COLO829 (cell line): ENCODE measurements around the gene RITA1.

Experiments used
- DNase-seq: peaks from one replicate; pipeline ENCODE4 v3.0.0; 2012; ENCODE audit warnings: low spot score

RITA1 gene

GRCh38 chr12:113174461-113175384 lies 10.8 kb upstream of the RITA1 start:
- DNase-seq, result peak; percentile 78

DNA sequence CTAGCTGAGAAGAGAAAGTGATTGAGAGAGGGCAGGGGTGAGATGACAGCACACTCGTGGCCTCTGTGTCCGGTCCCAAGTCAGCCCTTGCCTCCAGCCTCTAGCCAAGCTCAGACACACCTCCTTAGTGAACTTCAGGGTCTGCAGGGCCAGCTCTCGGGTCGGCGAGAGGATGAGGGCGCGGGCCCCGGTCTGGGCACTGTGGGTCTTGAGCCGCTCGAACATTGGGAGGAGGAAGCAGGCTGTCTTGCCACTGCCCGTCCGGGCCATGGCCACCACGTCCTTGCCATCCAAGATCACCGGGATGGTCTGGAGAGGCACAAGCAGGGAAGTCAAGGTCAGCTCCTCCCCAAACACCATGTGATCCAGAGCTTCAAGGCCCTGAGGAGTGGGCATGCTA lies 6.5 kb upstream of the RITA1 start:
- no peak for DNase-seq

- DNase-seq, result no peak
Measured at GRCh38 chr12:113180333-113180732, 5.2 kb upstream of the RITA1 start.

DNA sequence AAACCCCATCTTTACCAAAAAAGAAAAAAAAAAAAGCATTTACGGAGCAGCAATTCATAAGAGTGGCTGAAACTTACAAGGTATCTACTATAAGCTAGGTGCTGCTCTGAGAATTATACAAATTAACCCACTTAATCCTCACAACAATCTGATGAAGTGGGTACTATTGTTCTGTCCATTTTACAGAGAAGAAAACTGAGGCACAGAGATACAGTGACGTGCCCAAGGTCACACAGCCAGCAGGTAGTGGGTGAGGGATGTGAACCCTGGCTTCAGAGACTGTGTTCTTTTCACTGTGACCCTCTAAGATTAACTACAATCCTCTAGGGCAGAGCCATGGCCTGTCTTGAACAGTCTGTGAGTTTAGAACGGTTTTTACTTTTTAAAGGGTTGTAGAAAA lies 3.5 kb upstream of the RITA1 start:
- DNase-seq, result no peak

GRCh38 chr12:113183030-113183589 lies 2.4 kb upstream of the RITA1 start:
- DNase-seq, result no peak

DNA sequence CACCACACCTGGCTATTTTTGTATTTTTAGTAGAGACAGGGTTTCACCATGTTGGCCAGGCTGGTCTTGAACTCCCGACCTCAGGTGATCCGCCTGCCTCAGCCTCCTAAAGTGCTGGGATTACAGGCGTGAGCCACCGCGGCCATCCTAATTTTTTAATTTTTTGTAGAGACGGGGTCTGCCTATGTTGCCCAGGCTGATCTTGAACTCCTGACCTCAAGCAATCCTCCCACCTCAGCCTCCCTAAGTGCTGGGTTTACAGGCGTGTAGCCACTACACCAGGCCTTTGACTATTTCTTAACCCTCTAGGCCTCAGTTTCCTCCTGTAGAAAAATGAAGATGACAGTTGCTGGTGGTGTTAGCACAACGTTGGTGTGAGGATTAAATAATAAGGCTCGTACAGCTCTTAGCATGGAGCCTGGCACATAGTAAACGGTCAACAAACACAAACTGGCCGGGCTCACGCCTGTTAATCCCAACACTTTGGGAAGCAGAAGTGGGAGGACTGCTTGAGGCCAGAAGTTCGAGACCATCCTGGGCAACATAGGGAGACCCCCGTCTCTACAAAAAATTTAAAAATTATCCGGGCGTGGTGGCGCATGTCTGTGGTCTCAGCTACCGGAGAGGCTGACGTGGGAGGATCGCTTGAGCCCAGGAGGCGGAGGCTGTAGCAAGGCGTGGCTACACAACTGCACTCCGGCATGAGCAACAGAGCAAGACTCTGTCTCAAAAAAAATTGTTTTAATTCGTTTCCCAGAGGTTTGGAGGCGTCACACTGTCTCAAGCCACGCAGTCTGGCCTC lies 1.2 kb upstream of the RITA1 start:
- DNase-seq, result no peak

DNA sequence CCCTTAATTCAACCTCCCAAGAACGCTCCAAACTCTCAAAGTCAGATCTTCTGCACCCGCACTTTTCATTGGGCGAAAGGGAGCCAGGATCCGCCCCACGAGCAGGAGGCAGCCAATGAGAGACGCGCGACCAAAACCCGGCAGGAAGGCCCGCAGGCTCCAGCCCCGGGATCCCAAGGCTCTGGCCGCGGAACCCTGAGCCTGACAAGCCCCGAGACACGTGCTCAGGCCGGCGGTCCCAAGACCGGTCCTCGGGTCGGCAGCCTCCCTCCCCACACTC lies 681 bp upstream of the RITA1 start:
- peak; percentile 74 for DNase-seq

DNA sequence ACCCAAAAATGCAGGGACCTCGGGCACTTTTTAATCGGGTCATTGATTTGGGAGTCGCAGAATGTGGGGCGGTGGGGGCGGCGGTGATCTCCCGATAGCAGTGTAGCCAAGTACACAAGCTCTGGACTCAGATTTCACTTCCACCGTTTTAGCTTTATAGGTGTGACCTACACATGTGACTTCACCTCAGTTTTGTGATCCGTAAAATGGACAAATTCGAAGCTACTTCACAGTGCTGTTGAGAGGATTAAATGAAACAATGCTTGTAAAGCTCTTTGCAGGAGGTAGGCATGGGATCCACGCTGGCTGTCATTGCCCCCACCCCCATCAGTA lies 478 bp downstream of the RITA1 start:
- DNase-seq, result no peak

DNA sequence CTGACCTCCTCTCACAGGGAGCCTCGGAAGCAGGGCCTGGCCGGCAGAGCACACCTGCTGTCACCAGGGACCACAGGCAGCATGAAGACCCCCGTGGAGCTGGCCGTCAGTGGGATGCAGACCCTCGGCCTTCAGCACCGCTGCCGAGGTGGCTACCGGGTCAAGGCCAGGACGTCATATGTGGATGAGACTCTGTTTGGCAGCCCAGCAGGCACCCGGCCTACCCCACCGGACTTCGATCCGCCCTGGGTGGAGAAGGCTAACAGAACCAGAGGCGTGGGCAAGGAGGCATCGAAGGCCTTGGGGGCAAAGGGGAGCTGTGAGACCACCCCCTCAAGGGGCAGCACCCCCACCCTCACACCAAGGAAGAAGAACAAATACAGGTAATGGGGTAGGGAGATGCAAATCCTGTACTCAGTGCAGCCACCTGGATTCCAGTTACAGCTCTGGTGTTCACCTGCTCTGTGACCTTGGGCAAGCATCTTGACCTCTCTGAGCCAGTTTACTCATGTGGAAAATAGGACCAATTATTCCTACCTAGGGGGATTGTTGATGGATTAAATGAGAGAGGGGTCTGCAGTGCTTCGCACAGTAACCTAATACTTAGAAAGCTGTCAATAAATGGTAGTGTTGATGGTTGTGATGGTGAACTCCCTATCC lies 1.3 kb downstream of the RITA1 start:
- no peak for DNase-seq

DNA sequence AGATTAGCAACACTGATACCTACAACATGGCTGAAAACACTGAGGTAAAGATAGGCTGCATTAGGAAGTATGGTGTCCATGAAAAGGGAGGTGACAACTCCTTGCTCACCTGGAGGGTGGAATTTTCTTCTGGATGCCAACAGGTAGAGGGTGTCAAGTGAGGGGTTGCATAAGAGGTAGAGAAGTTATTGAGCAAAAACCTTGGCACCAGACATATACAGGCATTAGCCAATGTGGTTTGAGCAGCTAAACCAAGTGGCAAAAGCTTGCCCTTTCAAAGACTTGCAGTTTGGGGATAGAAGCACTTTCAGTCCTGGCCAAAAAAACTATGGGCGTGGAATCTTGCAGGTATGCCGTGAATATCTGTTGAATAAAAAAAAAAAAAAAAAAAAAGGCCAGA lies 3.8 kb downstream of the RITA1 start:
- DNase-seq, result no peak

GRCh38 chr12:113190761-113191160 lies 5.2 kb downstream of the RITA1 start:
- DNase-seq, result peak; percentile 44

- no peak for DNase-seq
Measured at GRCh38 chr12:113191227-113191626, 5.7 kb downstream of the RITA1 start.

- DNase-seq, result no peak
Measured at GRCh38 chr12:113194971-113195391, 9.5 kb downstream of the RITA1 start.

DNA sequence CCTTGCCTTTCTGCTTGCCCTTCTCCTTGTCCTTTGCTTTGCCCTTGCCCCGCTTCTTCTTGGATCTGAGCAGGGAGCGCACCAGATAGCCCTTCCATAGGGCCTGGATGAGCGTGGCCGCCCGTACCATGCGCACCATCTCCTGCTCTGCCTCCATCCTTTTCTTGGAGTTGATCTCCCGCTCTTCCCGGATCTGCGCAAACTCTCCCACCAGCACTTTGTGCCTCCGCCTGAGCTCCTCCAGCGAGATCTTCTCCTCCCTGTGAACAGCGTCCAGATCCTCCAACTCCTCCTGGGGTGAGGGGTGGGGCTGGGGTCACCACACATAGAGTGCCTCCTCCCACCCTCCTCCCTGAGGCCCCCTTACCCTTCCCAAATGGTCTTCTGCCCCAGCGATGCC lies 10.1 kb downstream of the RITA1 start:
- DNase-seq, result no peak

GRCh38 chr12:113196582-113196981 lies 11.1 kb downstream of the RITA1 start:
- no peak for DNase-seq

DNA sequence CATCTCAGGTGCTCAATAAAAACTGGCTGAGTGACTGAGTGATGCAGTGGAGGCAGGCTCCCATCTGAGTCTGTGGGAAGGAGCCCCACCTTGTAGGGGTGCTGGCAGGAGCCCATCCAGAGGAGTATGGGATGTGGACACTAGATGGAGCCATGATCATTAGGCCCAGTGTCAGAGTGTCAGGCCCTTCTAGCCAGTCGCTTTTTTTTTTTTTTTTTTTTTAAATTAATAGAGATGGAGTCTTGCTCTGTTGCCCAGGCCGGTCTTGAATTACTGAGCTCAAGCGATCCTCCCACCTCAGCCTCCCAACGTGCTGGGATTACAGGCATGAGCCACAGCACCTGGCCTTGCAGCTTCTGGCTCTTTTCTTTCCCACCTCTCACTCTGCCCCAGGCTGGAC lies 11.5 kb downstream of the RITA1 start:
- DNase-seq, result peak; percentile 88

DNA sequence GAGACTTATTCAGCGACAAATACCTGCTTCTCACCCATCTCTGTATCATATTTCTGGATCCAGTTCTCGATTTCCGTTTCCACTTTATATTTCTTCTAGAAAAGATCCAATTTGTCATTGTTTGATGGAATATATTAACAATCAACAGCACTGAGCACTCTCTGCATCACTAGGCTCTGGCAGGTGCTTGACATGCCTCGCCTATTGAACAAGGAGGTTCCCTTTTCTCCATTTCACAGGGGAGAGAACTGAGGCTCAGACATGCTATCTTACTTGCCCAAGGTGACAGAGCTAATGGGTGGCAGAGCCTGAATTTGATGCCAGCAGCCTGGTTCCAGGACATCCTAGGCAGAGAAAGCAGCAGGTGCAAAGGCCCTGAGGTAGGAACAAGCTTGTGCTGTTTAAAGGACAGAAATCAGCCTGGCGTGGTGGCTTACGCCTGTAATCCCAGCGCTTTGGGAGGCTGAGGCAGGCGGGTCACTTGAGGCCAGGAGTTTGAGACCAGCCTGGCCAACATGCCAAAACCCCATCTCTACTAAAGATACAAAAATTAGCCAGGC lies 12.1 kb downstream of the RITA1 start:
- no peak for DNase-seq

- DNase-seq, result no peak
Measured at GRCh38 chr12:113198296-113198695, 12.8 kb downstream of the RITA1 start.

- no peak for DNase-seq
Measured at GRCh38 chr12:113200021-113200797, 14.7 kb downstream of the RITA1 start.

GRCh38 chr12:113201187-113202177 lies 16.0 kb downstream of the RITA1 start:
- DNase-seq, result no peak
